ENCODE data around the gene TMX1. TPM values are rescaled to one million over a fixed set of nuclear protein-coding genes. Genes with fewer than 3 reads are reported as not detected.
A peak's percentile ranks its signal among the peaks of the same experiment; 100 is the strongest.

The TMX1 gene
- total RNA-seq, 2 donors from 2014 or later = 15.5 to 17.9 TPM

- ATAC-seq (no peak), DNase-seq (no peak)
- peaks cover 4% of the 10 kb centered on the region for H3K4me1 ChIP-seq
- H3K4me3 ChIP-seq = no peak overlapping the region
- intact Hi-C loops (cut with DNase I) = loop anchor here (10.0 kb wide), 1 partner anchor 354 kb away; no protein-coding TSS in a partner anchor
- no peaks in the 10 kb centered on the region for H3K9me3 ChIP-seq
- no peak overlapping the region for H3K27ac ChIP-seq
- 92 to 94% methylated on average over 4 of the region's 4 CpGs for WGBS, 2 donors
- H3K27me3 ChIP-seq = no peaks in the 10 kb centered on the region
- no peaks in the 10 kb centered on the region for H3K36me3 ChIP-seq (replicated peaks in 1 of 2; ENCODE audit: insufficient read depth in 1 of 2, low read depth in 2 of 2)
- TF ChIP-seq POLR2A (IDR thresholded peaks at IDR 0.05) = no peak
- no peak for TF ChIP-seq CTCF (IDR thresholded peaks at IDR 0.05)
Measured at GRCh38 chr14:51291016-51291415, 51.0 kb downstream of the TMX1 start.

GRCh38 chr14:51293149-51293911 is 53.3 kb downstream of the TMX1 start:
- ATAC-seq (peak; percentile 62), DNase-seq (peak; percentile 16 to 40 (median 27))
- Histone ChIP-seq H3K27ac (peak overlapping the region in 2 of 4 donors; percentile 47 to 56), H3K4me3 (no peak overlapping the region), H3K36me3 (replicated peaks in 1 of 2; ENCODE audit: insufficient read depth in 1 of 2, low read depth in 2 of 2) (no peaks in the 10 kb centered on the region), H3K27me3 (no peaks in the 10 kb centered on the region), H3K9me3 (no peaks in the 10 kb centered on the region), H3K4me1 (peaks cover 4% of the 10 kb centered on the region)
- WGBS, 2 donors = 41 to 53% methylated on average over 7 of the region's 7 CpGs
- TF ChIP-seq CTCF (IDR thresholded peaks at IDR 0.05) (no peak), POLR2A (IDR thresholded peaks at IDR 0.05) (no peak)
- intact Hi-C loops (cut with DNase I) = loop anchor here (10.0 kb wide), 1 partner anchor 351 kb away; no protein-coding TSS in a partner anchor

GRCh38 chr14:51293912-51294389 is 53.9 kb downstream of the TMX1 start:
- Histone ChIP-seq H3K4me1 (peaks cover 4% of the 10 kb centered on the region), H3K36me3 (replicated peaks in 1 of 2; ENCODE audit: insufficient read depth in 1 of 2, low read depth in 2 of 2) (no peaks in the 10 kb centered on the region), H3K27ac (peak overlapping the region in 1 of 4 donors; percentile 47), H3K9me3 (no peaks in the 10 kb centered on the region), H3K27me3 (no peaks in the 10 kb centered on the region), H3K4me3 (no peak overlapping the region)
- intact Hi-C loops (cut with DNase I) = loop anchor here (10.0 kb wide), 1 partner anchor 351 kb away; no protein-coding TSS in a partner anchor
- ATAC-seq (no peak), DNase-seq (no peak)
- TF ChIP-seq CTCF (IDR thresholded peaks at IDR 0.05) (no peak), POLR2A (IDR thresholded peaks at IDR 0.05) (no peak)
- 58 to 70% methylated on average over 6 of the region's 6 CpGs for WGBS, 2 donors

- DNase-seq (no peak), ATAC-seq (no peak)
- TF ChIP-seq CTCF (IDR thresholded peaks at IDR 0.05) (no peak), POLR2A (IDR thresholded peaks at IDR 0.05) (no peak)
- intact Hi-C loops (cut with DNase I) = loop anchor here (10.0 kb wide), 1 partner anchor 350 kb away; no protein-coding TSS in a partner anchor
- H3K4me1 ChIP-seq = peaks cover 4% of the 10 kb centered on the region
- no peaks in the 10 kb centered on the region for H3K27me3 ChIP-seq
- WGBS, 2 donors = 63 to 69% methylated on average over 6 of the region's 6 CpGs
- H3K36me3 ChIP-seq (replicated peaks in 1 of 2; ENCODE audit: insufficient read depth in 1 of 2, low read depth in 2 of 2) = no peaks in the 10 kb centered on the region
- no peaks in the 10 kb centered on the region for H3K9me3 ChIP-seq
- H3K27ac ChIP-seq = no peak overlapping the region
- no peak overlapping the region for H3K4me3 ChIP-seq
Measured at GRCh38 chr14:51294951-51295525, 55.0 kb downstream of the TMX1 start.
